H1 (cell line): ENCODE data around the gene FGF1. TPM values are rescaled to one million over a fixed set of nuclear protein-coding genes. Genes with fewer than 3 reads are reported as not detected.

Source experiments
- CTCF ChIA-PET: fragments of 300-600 bp; sonication (Branson Sonifier 250); formaldehyde crosslinking; loops from one replicate; lab custom pipeline; 2021; ENCODE audit not compliant: partially characterized antibody; lab: Charles Lee
- POLR2A ChIA-PET: fragments of 300-600 bp; sonication (Branson Sonifier 250); formaldehyde crosslinking; loops from one replicate; lab custom pipeline; 2021; ENCODE audit warnings: inconsistent platforms; ENCODE audit not compliant: partially characterized antibody; lab: Charles Lee
- DNase-seq, 2 experiments: peaks; one replicate each; pipeline versions ENCODE4 v3.0.0 to v3.0.0-alpha.2; 2010 to 2022; ENCODE audit warnings: low spot score in 2 of 2, low read depth in 1 of 2, mixed read lengths in 1 of 2
- FAIRE-seq: peaks from 2 replicates; lab custom pipeline; 2011; peaks lifted over from hg19 to GRCh38; lab: Jason Lieb, UNC
- H2AFZ ChIP-seq: 2 replicates; pipeline ENCODE4 v1.8.1; 2012; ENCODE audit warnings: low read length, inconsistent platforms
- H2AK5ac ChIP-seq: 2 replicates; pipeline ENCODE4 v1.6.1; 2013; ENCODE audit warnings: low read depth, low read length
- H2BK120ac ChIP-seq: replicated peaks from 2 replicates; pipeline ENCODE3; 2013; ENCODE audit warnings: low read depth, low read length, inconsistent platforms
- H2BK12ac ChIP-seq: 2 replicates; pipeline ENCODE4 v1.6.1; 2013; ENCODE audit warnings: low read depth, low read length
- H2BK15ac ChIP-seq: 2 replicates; pipeline ENCODE4 v1.6.1; 2013; ENCODE audit warnings: low read length
- H2BK20ac ChIP-seq: 2 replicates; pipeline ENCODE4 v1.6.1; 2013; ENCODE audit warnings: low read length
- H2BK5ac ChIP-seq: 2 replicates; pipeline ENCODE4 v1.6.1; 2013; ENCODE audit warnings: low read depth, low read length
- H3K14ac ChIP-seq: 2 replicates; pipeline ENCODE4 v1.6.1; 2013; ENCODE audit warnings: inconsistent platforms; ENCODE audit not compliant: insufficient read length
- H3K18ac ChIP-seq: 2 replicates; pipeline ENCODE4 v1.6.1; 2013; ENCODE audit warnings: low read length; ENCODE audit errors: extremely low read depth
- H3K23ac ChIP-seq: 2 replicates; pipeline ENCODE4 v1.6.1; 2013; ENCODE audit warnings: inconsistent platforms; ENCODE audit not compliant: insufficient read length
- H3K23me2 ChIP-seq: 2 replicates; pipeline ENCODE4 v1.6.1; 2013; ENCODE audit warnings: low read depth, low read length
- H3K27ac ChIP-seq: 2 replicates; pipeline ENCODE4 v1.6.1; 2011; ENCODE audit warnings: low read depth, low read length, inconsistent platforms
- H3K27me3 ChIP-seq, 4 experiments: replicated peaks in 1 of 4; 1 replicate in 1 of 4; 2 replicates in 3 of 4; pipeline versions ENCODE4 v1.6.1 to v1.8.1; 2011 to 2013; ENCODE audit warnings: low read length in 3 of 4, mild to moderate bottlenecking in 3 of 4, inconsistent platforms in 2 of 4, mixed read lengths in 2 of 4, moderate library complexity in 1 of 4; ENCODE audit not compliant: control insufficient read depth in 3 of 4, insufficient read depth in 3 of 4; ENCODE audit errors: extremely low read depth in 1 of 4
- H3K36me3 ChIP-seq, 4 experiments: 2 replicates each; pipeline versions ENCODE4 v1.6.1 to v1.8.1; 2011 to 2013; ENCODE audit warnings: mild to moderate bottlenecking in 4 of 4, low read length in 3 of 4, moderate library complexity in 2 of 4, control low read depth in 1 of 4, inconsistent platforms in 1 of 4; ENCODE audit not compliant: insufficient read depth in 4 of 4, control insufficient read depth in 2 of 4
- H3K4ac ChIP-seq: replicated peaks from 2 replicates; pipeline ENCODE3; 2013; ENCODE audit warnings: low read length, low read depth, mixed read lengths, inconsistent platforms; ENCODE audit not compliant: insufficient read length
- H3K4me1 ChIP-seq, 4 experiments: replicated peaks in 1 of 4; 1 replicate in 1 of 4; 2 replicates in 3 of 4; pipeline versions ENCODE4 v1.6.1 to v1.8.1; 2011 to 2013; ENCODE audit warnings: low read length in 3 of 4, inconsistent platforms in 2 of 4, mixed read lengths in 1 of 4; ENCODE audit not compliant: insufficient read depth in 4 of 4, control insufficient read depth in 3 of 4
- H3K4me2 ChIP-seq, 2 experiments: 2 replicates each; pipeline versions ENCODE4 v1.6.1 to v1.8.1; 2011 to 2013; ENCODE audit warnings: low read depth in 2 of 2, low read length in 2 of 2, control low read depth in 1 of 2, inconsistent platforms in 1 of 2, mild to moderate bottlenecking in 1 of 2; ENCODE audit not compliant: insufficient read depth in 1 of 2
- H3K4me3 ChIP-seq, 4 experiments: fragments of 200-600, 300-600 bp in 1 of 4; sonication (generic), shearing (Covaris generic), sonication (Bioruptor Twin) in 1 of 4; 2 replicates each; pipeline versions ENCODE4 v1.5.1 to v1.8.1; 2011 to 2016; ENCODE audit warnings: low read length in 4 of 4, low read depth in 3 of 4, control low read depth in 2 of 4, inconsistent platforms in 2 of 4, mild to moderate bottlenecking in 2 of 4, mixed read lengths in 1 of 4, moderate library complexity in 1 of 4; ENCODE audit not compliant: insufficient read depth in 2 of 4; ENCODE audit errors: extremely low read depth in 1 of 4
- H3K56ac ChIP-seq: replicated peaks from 2 replicates; pipeline ENCODE3; 2013; ENCODE audit warnings: low read depth, mild to moderate bottlenecking, mixed read lengths, low read length, inconsistent platforms; ENCODE audit not compliant: insufficient read length
- H3K79me1 ChIP-seq: 2 replicates; pipeline ENCODE4 v1.6.1; 2013; ENCODE audit warnings: low read depth, low read length, control low read depth
- H3K79me2 ChIP-seq, 2 experiments: 2 replicates each; pipeline versions ENCODE4 v1.6.1 to v1.8.1; 2012 to 2013; ENCODE audit warnings: low read length in 2 of 2, mild to moderate bottlenecking in 2 of 2, inconsistent platforms in 1 of 2; ENCODE audit not compliant: insufficient read depth in 2 of 2, control insufficient read depth in 1 of 2
- H3K9ac ChIP-seq, 4 experiments: replicated peaks in 1 of 4; 1 replicate in 1 of 4; 2 replicates in 3 of 4; pipeline versions ENCODE4 v1.6.1 to v1.8.1; 2011 to 2013; ENCODE audit warnings: low read depth in 3 of 4, low read length in 3 of 4, control low read depth in 2 of 4, mild to moderate bottlenecking in 2 of 4, moderate library complexity in 2 of 4, inconsistent platforms in 1 of 4; ENCODE audit errors: extremely low read depth in 1 of 4
- H3K9me3 ChIP-seq, 2 experiments: 2 replicates each; pipeline versions ENCODE4 v1.6.1 to v1.8.1; 2012 to 2013; ENCODE audit warnings: mild to moderate bottlenecking in 2 of 2, moderate library complexity in 2 of 2, control low read depth in 1 of 2, inconsistent platforms in 1 of 2, low read depth in 1 of 2, low read length in 1 of 2, mixed read lengths in 1 of 2; ENCODE audit not compliant: insufficient read depth in 2 of 2
- H4K20me1 ChIP-seq, 2 experiments: replicated peaks in 1 of 2; 2 replicates each; pipeline versions ENCODE3 to v1.8.1; 2011 to 2013; ENCODE audit warnings: inconsistent platforms in 2 of 2, low read length in 2 of 2, mild to moderate bottlenecking in 1 of 2; ENCODE audit not compliant: insufficient read depth in 2 of 2, control insufficient read depth in 1 of 2
- H4K5ac ChIP-seq: 2 replicates; pipeline ENCODE4 v1.6.1; 2013; ENCODE audit warnings: low read length, low read depth, mixed read lengths, inconsistent platforms; ENCODE audit not compliant: insufficient read length
- H4K8ac ChIP-seq: 2 replicates; pipeline ENCODE4 v1.8.0; 2013; ENCODE audit warnings: mild to moderate bottlenecking, moderate library complexity, low read length, inconsistent platforms; ENCODE audit not compliant: insufficient read depth; ENCODE audit errors: extremely low read depth
- H4K91ac ChIP-seq: replicated peaks from 2 replicates; pipeline ENCODE3; 2013; ENCODE audit warnings: low read length, mixed read lengths, inconsistent platforms; ENCODE audit not compliant: insufficient read length
- ASH2L ChIP-seq: fragments of 200-600, 300-600 bp; sonication (generic); IDR thresholded peaks from one replicate; pipeline ENCODE4 v1.7.1; 2017; ENCODE audit warnings: low read length
- BCL11A ChIP-seq, 2 experiments: IDR thresholded peaks; one replicate each; pipeline ENCODE4 v1.6.1; 2011; ENCODE audit warnings: low read depth in 2 of 2, low read length in 2 of 2, mild to moderate bottlenecking in 2 of 2
- HDAC2 ChIP-seq, 2 experiments: fragments of 300-600 bp in 1 of 2; sonication (generic) in 1 of 2; IDR thresholded peaks; 2 replicates each; pipeline ENCODE4 v1.6.1; 2011 to 2012; ENCODE audit warnings: low read depth in 2 of 2, low read length in 2 of 2, mild to moderate bottlenecking in 2 of 2, moderate library complexity in 2 of 2, borderline replicate concordance in 1 of 2, inconsistent platforms in 1 of 2
- POLR2A ChIP-seq, 2 experiments: IDR thresholded peaks; 1 replicate in 1 of 2; 2 replicates in 1 of 2; pipeline ENCODE4 v1.6.1; 2011; ENCODE audit warnings: low read depth in 2 of 2, low read length in 2 of 2, mild to moderate bottlenecking in 2 of 2; ENCODE audit errors: control extremely low read depth in 1 of 2
- WGBS, 2 experiments: shearing (Covaris generic) in 1 of 2; methylation state at CpG; one replicate each; pipeline versions ENCODE4 v1.1.6 to v1.1.7; 2013 to 2015; ENCODE audit warnings: low lambda C conversion rate in 2 of 2, mixed read lengths in 2 of 2, inconsistent platforms in 1 of 2, low coverage in 1 of 2, missing lambda C conversion rate in 1 of 2; ENCODE audit not compliant: insufficient replicate concordance in 2 of 2, insufficient coverage in 1 of 2, insufficient read length in 1 of 2; ENCODE audit errors: extremely low coverage in 1 of 2, missing lambda C conversion rate in 1 of 2; 5-methylcytosine and 5-hydroxymethylcytosine counted together
- polyA plus RNA-seq, 7 experiments: library from polyadenylated mRNA; depleted of rRNA in 3 of 7; stranded (reverse) in 5 of 7; unstranded in 2 of 7; fragments of >200 nt in 5 of 7; fragments of 200-250 nt in 2 of 7; gene quantifications; 1 replicate in 5 of 7; 2 replicates in 1 of 7; 4 replicates in 1 of 7; pipeline versions ENCODE4 v1.2.1 to v1.2.3, GENCODE V29; 2011 to 2013; ENCODE audit warnings: missing spikeins in 2 of 7, mixed read lengths in 2 of 7
- total RNA-seq: library from RNA; stranded (reverse); fragmentation: NEBNext Ultra II Directional; extraction: Animal tissue kit (Norgen Biotek cat#: 25700); gene quantifications from 2 replicates; pipeline ENCODE4 v1.2.1, GENCODE V29; 2021

The FGF1 gene
- total and polyA plus RNA-seq, 2 of the 8 experiments (the other 6 are each of a cell fraction or from before 2014, with no cell fraction given), result 0.30 to 0.50 TPM

DNA sequence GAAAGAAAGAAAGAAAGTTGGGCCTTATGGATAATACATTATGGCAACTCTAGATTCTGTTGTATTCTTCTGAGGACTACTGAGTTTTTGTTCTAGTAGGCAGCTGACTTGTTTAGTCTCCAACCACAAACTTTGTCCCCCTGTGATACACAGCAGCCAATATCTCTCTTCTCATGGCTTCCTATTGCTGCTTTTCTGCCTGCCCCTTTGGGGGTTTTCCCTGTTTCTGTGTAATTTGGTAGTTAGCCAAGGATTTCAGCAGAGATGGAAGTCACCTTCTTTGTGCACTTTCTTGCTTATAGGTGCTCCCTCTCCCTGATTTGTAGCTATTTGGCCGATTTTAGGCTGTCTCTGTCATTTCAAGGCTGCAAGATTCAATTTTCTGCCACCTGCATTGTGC lies 109.6 kb downstream of the FGF1 start:
- no peaks in the 10 kb centered on the region for H3K4me1 ChIP-seq
- no peaks in the 10 kb centered on the region for H3K79me1 ChIP-seq
- H3K23me2 ChIP-seq, result no peaks in the 10 kb centered on the region
- no peak overlapping the region for H2BK5ac ChIP-seq
- no peak overlapping the region for H3K14ac ChIP-seq
- no peak overlapping the region for H3K4me3 ChIP-seq
- no peaks in the 10 kb centered on the region for H3K79me2 ChIP-seq
- H3K9ac ChIP-seq, result no peak overlapping the region
- no peaks in the 10 kb centered on the region for H3K9me3 ChIP-seq
- FAIRE-seq, result no peak
- CTCF ChIA-PET, result interaction anchor here (0.6 to 2.5 kb wide), 3 partner anchors 10 to 65 kb away, joined by 3 to 15 read pairs (median 6); no protein-coding TSS in a partner anchor
- H3K18ac ChIP-seq, result no peak overlapping the region
- no peak overlapping the region for H2BK120ac ChIP-seq
- no peak overlapping the region for H3K23ac ChIP-seq
- no peak overlapping the region for H3K27ac ChIP-seq
- no peak overlapping the region for H3K56ac ChIP-seq
- no peak overlapping the region for H3K4ac ChIP-seq
- WGBS, 2 experiments, result 75% methylated on average over 1 of the region's 1 CpG; no CpG with 5 or more reads in 1 of the 2 experiments
- H2BK15ac ChIP-seq, result no peak overlapping the region
- no peak for DNase-seq
- H2AFZ ChIP-seq, result peak overlapping the region; percentile 71
- no peak overlapping the region for H3K4me2 ChIP-seq
- H2BK12ac ChIP-seq, result no peak overlapping the region
- H3K27me3 ChIP-seq, result no peaks in the 10 kb centered on the region
- H4K91ac ChIP-seq, result no peak overlapping the region
- no peak for TF ChIP-seq BCL11A (IDR thresholded peaks at IDR 0.05; ENCODE audit: low read depth in 2 of 2, low read length in 2 of 2)
- no peak for TF ChIP-seq POLR2A (IDR thresholded peaks at IDR 0.05; ENCODE audit: control extremely low read depth in 1 of 2, low read depth in 2 of 2, low read length in 2 of 2)
- TF ChIP-seq ASH2L, result no peak
- no peak for TF ChIP-seq HDAC2 (IDR thresholded peaks at IDR 0.05; ENCODE audit: borderline replicate concordance in 1 of 2, low read depth in 2 of 2, low read length in 2 of 2)
- no peaks in the 10 kb centered on the region for H4K20me1 ChIP-seq
- no peak overlapping the region for H4K5ac ChIP-seq
- no peak overlapping the region for H2BK20ac ChIP-seq
- H2AK5ac ChIP-seq, result no peak overlapping the region
- H4K8ac ChIP-seq, result no peak overlapping the region
- H3K36me3 ChIP-seq, result no peaks in the 10 kb centered on the region; a peak in 1 of 8 replicates
- POLR2A ChIA-PET, result no interaction called here
